CD4-positive, alpha-beta memory T cell (primary cell): ENCODE data around the gene CHRNE. TPM values are rescaled to one million over a fixed set of nuclear protein-coding genes. Genes with fewer than 3 reads are reported as not detected.

Experiments used
- CTCF ChIA-PET: fragments of 350-600 bp; sonication (Branson Sonifier 250); formaldehyde crosslinking; loops from one replicate; lab custom pipeline; 2021; ENCODE audit warnings: inconsistent platforms; ENCODE audit not compliant: partially characterized antibody; lab: Charles Lee
- POLR2A ChIA-PET: fragments of 350-600 bp; sonication (Branson Sonifier 250); formaldehyde crosslinking; loops from one replicate; lab custom pipeline; 2021; ENCODE audit not compliant: partially characterized antibody; lab: Charles Lee
- DNase-seq, 5 donors: peaks; one replicate each; pipeline versions ENCODE4 v3.0.0 to v3.0.0-alpha.2; 2020 to 2022; ENCODE audit warnings: mixed read lengths in 1 of 5
- H3K27ac ChIP-seq: one replicate; pipeline ENCODE4 v1.7.0; 2013; ENCODE audit warnings: low read depth, low read length
- H3K27me3 ChIP-seq: 2 replicates; pipeline ENCODE4 v1.7.0; 2013; ENCODE audit warnings: mild to moderate bottlenecking, low read length, moderate library complexity; ENCODE audit not compliant: insufficient read depth
- H3K36me3 ChIP-seq: 2 replicates; pipeline ENCODE4 v1.7.0; 2013; ENCODE audit warnings: mild to moderate bottlenecking, low read length, moderate library complexity; ENCODE audit not compliant: insufficient read depth
- H3K4me1 ChIP-seq: 2 replicates; pipeline ENCODE4 v1.7.0; 2013; ENCODE audit warnings: mild to moderate bottlenecking, low read length, moderate library complexity; ENCODE audit not compliant: insufficient read depth
- H3K4me3 ChIP-seq, 2 donors: one replicate each; pipeline ENCODE4 v1.7.0; 2013; ENCODE audit warnings: low read length in 2 of 2, mild to moderate bottlenecking in 1 of 2
- H3K9me3 ChIP-seq, 2 donors: one replicate each; pipeline ENCODE4 v1.7.0; 2013; ENCODE audit warnings: low read length in 2 of 2, control low read depth in 1 of 2; ENCODE audit not compliant: control insufficient read depth in 1 of 2
- H3K27ac Mint-ChIP-seq, 7 donors: one replicate each; pipeline ENCODE4 v1.8.0; 2020 to 2021; ENCODE audit warnings: mixed read lengths in 7 of 7, mild to moderate bottlenecking in 6 of 7, inconsistent platforms in 3 of 7, moderate library complexity in 3 of 7
- H3K27me3 Mint-ChIP-seq, 2 donors: one replicate each; pipeline ENCODE4 v1.8.0; 2020 to 2021; ENCODE audit warnings: mixed read lengths in 2 of 2
- H3K36me3 Mint-ChIP-seq, 2 donors: one replicate each; pipeline ENCODE4 v1.8.0; 2020 to 2021; ENCODE audit warnings: mixed read lengths in 2 of 2, inconsistent platforms in 1 of 2, mild to moderate bottlenecking in 1 of 2
- H3K4me1 Mint-ChIP-seq, 4 donors: one replicate each; pipeline ENCODE4 v1.8.0; 2020 to 2021; ENCODE audit warnings: mixed read lengths in 4 of 4, mild to moderate bottlenecking in 1 of 4
- H3K4me3 Mint-ChIP-seq, 8 donors: one replicate each; pipeline ENCODE4 v1.8.0; 2020 to 2021; ENCODE audit warnings: mixed read lengths in 8 of 8, mild to moderate bottlenecking in 7 of 8, moderate library complexity in 6 of 8, inconsistent platforms in 3 of 8
- H3K9me3 Mint-ChIP-seq, 8 donors: one replicate each; pipeline ENCODE4 v1.8.0; 2020 to 2021; ENCODE audit warnings: mixed read lengths in 8 of 8, mild to moderate bottlenecking in 5 of 8, inconsistent platforms in 3 of 8, moderate library complexity in 1 of 8
- intact Hi-C: fragments of 100-400 bp; cut with micrococcal nuclease; formaldehyde crosslinking; loops from one replicate; pipeline ENCODE4 v1.15.1; 2023
- polyA plus RNA-seq, 2 donors: library from polyadenylated mRNA; unstranded; fragments of 300-500 nt; fragmentation: Illumina TruSeq; gene quantifications; one replicate each; pipeline ENCODE4 v1.2.3, GENCODE V29; 2021
- total RNA-seq, 2 experiments: library from RNA; stranded (reverse); gene quantifications; one replicate each; pipeline ENCODE4 v1.2.3, GENCODE V29; 2021

Gene CHRNE
- total and polyA plus RNA-seq, 4 experiments from 2014 or later = 0.08 to 1.3 (median 0.42) TPM

DNA sequence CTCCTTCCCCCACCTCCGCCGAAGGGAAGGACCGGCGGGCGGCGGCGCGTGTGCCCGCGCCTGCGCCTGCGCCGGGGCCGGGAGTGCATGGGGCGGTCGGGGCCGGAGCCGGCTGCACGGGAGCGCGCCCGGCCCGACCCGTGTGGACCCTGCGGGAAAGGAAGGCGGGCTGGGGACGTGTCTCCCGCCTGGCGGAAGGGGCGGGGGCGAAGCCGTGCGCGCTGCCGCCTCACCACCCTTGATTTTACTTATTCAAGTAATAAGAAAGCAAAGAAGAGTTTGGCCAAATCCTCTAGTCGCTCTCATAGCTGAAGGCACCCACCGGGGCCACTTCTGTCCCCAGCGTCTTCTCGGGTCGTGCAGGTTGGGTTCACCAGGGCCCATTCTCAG is 46.0 kb upstream of the CHRNE start:
- Mint-ChIP-seq H3K4me3 (peak overlapping the region; percentile 95 to 100 (median 99)), H3K27ac (peak overlapping the region; percentile 92 to 100 (median 98)), H3K4me1 (peaks cover 24 to 63% (median 39%) of the 10 kb centered on the region in 4 donors), H3K36me3 (peaks cover 31 to 40% of the 10 kb centered on the region in 2 donors), H3K27me3 (no peaks in the 10 kb centered on the region), H3K9me3 (peaks cover 0 to 2% (median 0%) of the 10 kb centered on the region in 8 donors)
- DNase-seq = peak in 4 of 5 donors; percentile 78 to 82 (median 80)
- ChIA-PET CTCF (interaction anchor here (0.8 to 2.9 kb wide), 2 partner anchors 18 to 40 kb away, joined by 3 to 15 read pairs; partner anchors contain the start of gene SPAG7), POLR2A (interaction anchor here (0.7 to 25.3 kb wide), 16 partner anchors 9 to 238 kb away, joined by 3 to 973 read pairs (median 7); partner anchors contain the start of genes ARRB2, C17orf107, CAMTA2 and CHRNE)
- peak overlapping the region; percentile 61 to 94 for H3K4me3 ChIP-seq
- H3K36me3 ChIP-seq = peaks cover 27% of the 10 kb centered on the region
- H3K27me3 ChIP-seq = no peaks in the 10 kb centered on the region
- intact Hi-C loops = loop anchor here (1.0 to 2.0 kb wide), 4 partner anchors 9 to 238 kb away; partner anchors contain the start of genes ARRB2, INCA1, KIF1C and RNF167
- H3K27ac ChIP-seq = peak overlapping the region; percentile 94
- H3K9me3 ChIP-seq = no peaks in the 10 kb centered on the region
- H3K4me1 ChIP-seq = peaks cover 43% of the 10 kb centered on the region

DNA sequence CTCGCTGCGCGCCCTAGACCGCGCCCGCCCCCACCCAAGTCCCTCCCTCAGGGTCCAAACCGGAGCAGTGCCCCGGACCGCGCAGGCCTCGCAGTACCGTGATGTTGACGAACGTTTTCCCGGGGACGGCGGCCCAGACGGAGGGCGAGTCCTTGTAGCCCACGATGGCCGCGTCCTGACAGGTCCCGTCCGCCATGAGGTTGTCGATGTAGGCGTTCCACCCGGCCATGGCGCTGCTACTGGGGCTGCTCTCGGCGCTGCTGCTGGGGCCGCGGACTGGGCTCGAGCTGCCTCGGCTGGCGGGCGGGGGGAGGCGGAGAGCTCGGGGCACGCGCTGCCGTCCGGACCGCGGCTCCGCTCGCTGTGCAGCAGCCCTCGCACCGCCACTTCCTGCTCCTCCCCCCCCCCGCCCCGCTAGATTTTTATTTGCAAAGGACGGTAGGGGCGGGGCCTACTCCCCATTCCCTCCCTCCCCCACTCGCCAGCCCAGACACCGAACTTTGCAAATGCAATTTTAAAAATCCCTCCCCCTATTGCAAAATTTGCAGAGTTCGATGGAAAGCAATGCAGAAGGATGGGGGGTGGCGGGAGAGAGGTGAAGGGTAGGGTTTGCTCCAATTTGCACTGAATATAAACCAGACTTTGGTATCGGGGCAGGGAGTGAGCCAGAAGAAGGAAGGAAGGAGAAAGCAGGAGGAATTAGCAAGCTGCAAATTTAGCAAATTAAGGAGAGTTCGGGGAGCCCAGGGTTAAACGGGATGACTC is 45.5 kb upstream of the CHRNE start, which contains the start of gene PFN1:
PFN1 (minus strand) TSS at position 365 of the 765 bp plus-strand sequence; CDS start at position 229, 136 bp downstream.
- Histone ChIP-seq H3K27ac (peak within 1 kb of the TSS; percentile 94), H3K9me3 (no peaks in the 10 kb centered on the region), H3K36me3 (peaks cover 30% of the 10 kb centered on the region), H3K4me3 (peak within 1 kb of the TSS; percentile 76 to 94), H3K27me3 (no peaks in the 10 kb centered on the region), H3K4me1 (peaks cover 49% of the 10 kb centered on the region)
- POLR2A ChIA-PET = interaction anchor here (0.8 to 25.3 kb wide), 22 partner anchors 9 to 805 kb away, joined by 3 to 973 read pairs (median 6); partner anchors contain the start of genes ARRB2, C17orf107, CAMTA2 and CHRNE
- DNase-seq = peak; percentile 90 to 94 (median 91)
- peak within 1 kb of the TSS; percentile 92 to 100 (median 98) for H3K27ac Mint-ChIP-seq
- H3K4me3 Mint-ChIP-seq = peak within 1 kb of the TSS; percentile 95 to 100 (median 99)
- H3K27me3 Mint-ChIP-seq = no peaks in the 10 kb centered on the region
- peaks cover 0 to 2% (median 0%) of the 10 kb centered on the region in 8 donors for H3K9me3 Mint-ChIP-seq
- CTCF ChIA-PET = interaction anchor here (0.8 to 2.9 kb wide), 2 partner anchors 19 to 39 kb away, joined by 3 to 15 read pairs; partner anchors contain the start of gene SPAG7
- intact Hi-C loops = loop anchor here (1.0 to 2.0 kb wide), 3 partner anchors 8 to 238 kb away; partner anchors contain the start of genes ARRB2, INCA1, KIF1C and RNF167
- peaks cover 31 to 42% of the 10 kb centered on the region in 2 donors for H3K36me3 Mint-ChIP-seq
- peaks cover 25 to 66% (median 43%) of the 10 kb centered on the region in 4 donors for H3K4me1 Mint-ChIP-seq

DNA sequence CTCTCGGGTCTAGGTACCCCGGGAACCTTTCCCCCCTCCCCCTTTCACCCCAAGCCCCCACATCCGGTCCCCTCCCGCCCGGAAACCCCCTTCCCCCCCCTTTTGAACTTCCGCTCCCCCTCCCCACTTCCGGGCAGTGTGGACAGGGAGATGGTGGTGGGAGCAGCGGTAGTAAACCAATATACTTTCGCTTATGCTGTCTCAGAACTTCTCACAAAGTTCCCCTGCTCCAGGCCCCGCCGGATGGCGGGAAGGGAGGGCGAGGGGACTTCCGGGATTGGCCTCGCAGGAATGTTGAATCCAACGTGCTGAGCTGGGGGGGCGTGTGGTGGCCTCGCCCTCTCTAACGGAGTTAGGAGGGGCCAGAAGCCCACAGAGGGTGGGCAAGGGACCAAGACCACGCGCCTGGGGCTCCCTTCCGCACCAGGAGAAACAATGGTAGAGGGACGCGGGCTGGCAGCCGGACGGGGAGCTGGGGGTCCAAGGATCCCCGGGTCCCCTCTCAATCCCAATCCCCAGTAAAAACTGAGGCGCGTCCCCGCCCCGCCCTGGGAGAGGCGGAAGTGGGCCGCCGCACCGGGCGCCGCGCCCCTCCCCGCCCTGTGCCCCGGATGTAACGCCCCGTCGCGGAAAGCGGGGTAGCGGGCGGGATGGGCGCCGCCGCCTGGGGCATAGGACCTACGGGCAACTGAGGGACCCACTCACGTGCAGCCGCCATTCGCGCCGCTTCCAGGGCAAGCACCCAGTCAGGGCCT is 44.7 kb upstream of the CHRNE start:
- Histone ChIP-seq H3K4me1 (peaks cover 56% of the 10 kb centered on the region), H3K36me3 (peaks cover 37% of the 10 kb centered on the region), H3K27ac (peak overlapping the region; percentile 94), H3K27me3 (no peaks in the 10 kb centered on the region), H3K9me3 (no peaks in the 10 kb centered on the region), H3K4me3 (peak overlapping the region; percentile 76 to 94)
- POLR2A ChIA-PET = interaction anchor here (0.7 to 25.3 kb wide), 22 partner anchors 8 to 805 kb away, joined by 3 to 973 read pairs (median 6); partner anchors contain the start of genes ARRB2, C17orf107, CAMTA2 and CHRNE
- H3K9me3 Mint-ChIP-seq = peaks cover 0 to 2% (median 0%) of the 10 kb centered on the region in 8 donors
- peaks cover 37 to 50% of the 10 kb centered on the region in 2 donors for H3K36me3 Mint-ChIP-seq
- peak overlapping the region; percentile 91 to 97 (median 96) for H3K27ac Mint-ChIP-seq
- CTCF ChIA-PET = interaction anchor here (1.9 to 2.9 kb wide), 2 partner anchors 20 to 38 kb away, joined by 7 to 15 read pairs; partner anchors contain the start of gene SPAG7
- H3K27me3 Mint-ChIP-seq = no peaks in the 10 kb centered on the region
- H3K4me1 Mint-ChIP-seq = peaks cover 32 to 73% (median 51%) of the 10 kb centered on the region in 4 donors
- H3K4me3 Mint-ChIP-seq = peak overlapping the region; percentile 95 to 100 (median 99)
- intact Hi-C loops = loop anchor here (1.0 to 2.0 kb wide), 3 partner anchors 7 to 237 kb away; partner anchors contain the start of genes ARRB2, INCA1, KIF1C and RNF167
- DNase-seq = peak; percentile 55 to 76 (median 66)

DNA sequence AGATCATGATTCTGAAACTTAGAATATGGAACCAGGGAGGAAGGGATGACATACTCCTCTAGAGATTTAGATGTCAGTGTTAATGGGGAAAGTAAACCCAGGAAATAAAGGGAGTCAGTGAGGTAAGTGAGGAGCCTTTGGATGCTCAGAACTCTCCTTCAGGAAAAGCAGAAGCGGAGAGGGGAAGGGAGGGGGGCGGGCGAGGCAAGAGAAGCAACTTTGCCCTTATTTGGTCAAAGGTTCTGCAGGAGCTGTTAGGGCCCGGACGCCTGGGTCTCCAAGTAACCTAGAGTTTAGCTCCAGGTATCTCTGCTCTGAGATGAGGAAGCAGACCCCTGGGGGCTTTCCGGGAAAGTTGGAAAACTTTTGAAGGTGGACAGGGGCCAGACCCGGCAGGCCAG is 44.1 kb upstream of the CHRNE start:
- Mint-ChIP-seq H3K4me1 (peaks cover 36 to 79% (median 56%) of the 10 kb centered on the region in 4 donors), H3K27ac (peak overlapping the region; percentile 85 to 96 (median 94)), H3K9me3 (peaks cover 0 to 2% (median 0%) of the 10 kb centered on the region in 8 donors), H3K27me3 (no peaks in the 10 kb centered on the region), H3K36me3 (peaks cover 43 to 52% of the 10 kb centered on the region in 2 donors), H3K4me3 (peak overlapping the region; percentile 95 to 100 (median 99))
- peaks cover 62% of the 10 kb centered on the region for H3K4me1 ChIP-seq
- H3K36me3 ChIP-seq = peaks cover 41% of the 10 kb centered on the region
- DNase-seq = no peak
- ChIA-PET POLR2A (interaction anchor here (0.7 to 25.3 kb wide), 19 partner anchors 8 to 804 kb away, joined by 3 to 973 read pairs (median 7); partner anchors contain the start of genes ARRB2, C17orf107, CAMTA2 and CHRNE), CTCF (interaction anchor here (1.9 to 2.9 kb wide), 2 partner anchors 20 to 38 kb away, joined by 7 to 15 read pairs; partner anchors contain the start of gene SPAG7)
- peak overlapping the region; percentile 94 for H3K27ac ChIP-seq
- intact Hi-C loops = no loop called here
- H3K27me3 ChIP-seq = no peaks in the 10 kb centered on the region
- no peaks in the 10 kb centered on the region for H3K9me3 ChIP-seq
- H3K4me3 ChIP-seq = peak overlapping the region; percentile 63 to 94

DNA sequence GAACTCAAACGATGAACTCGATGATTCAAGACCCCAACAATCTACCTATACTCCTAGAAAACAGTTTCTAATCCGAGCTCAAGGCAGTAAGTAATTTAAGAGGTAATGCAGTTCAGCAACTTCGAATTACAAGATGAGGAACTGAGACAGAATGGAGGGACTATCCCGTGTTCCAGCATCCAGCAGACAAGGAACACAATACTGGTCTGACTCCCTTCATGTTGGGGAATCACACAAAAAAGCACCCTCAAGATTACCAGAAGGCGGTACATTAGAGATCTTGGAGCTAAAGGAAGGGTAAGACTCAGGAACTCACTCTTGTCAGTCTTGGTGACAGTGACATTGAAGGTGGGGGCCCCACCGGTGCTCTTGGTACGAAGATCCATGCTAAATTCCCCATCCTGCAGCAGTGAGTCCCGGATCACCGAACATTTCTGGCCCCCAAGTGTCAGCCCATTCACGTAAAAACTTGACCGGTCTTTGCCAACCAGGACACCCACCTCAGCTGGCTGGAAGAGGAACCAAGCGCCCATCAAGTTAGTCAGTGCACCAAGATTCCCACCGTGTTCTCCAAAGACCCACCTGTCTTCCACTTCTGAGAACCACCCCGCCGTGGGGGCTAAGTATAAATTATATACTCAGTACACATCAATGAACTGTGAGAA is 43.5 kb upstream of the CHRNE start:
- peaks cover 47 to 57% of the 10 kb centered on the region in 2 donors for H3K36me3 Mint-ChIP-seq
- H3K4me1 ChIP-seq = peaks cover 68% of the 10 kb centered on the region
- no peaks in the 10 kb centered on the region for H3K27me3 ChIP-seq
- H3K4me3 ChIP-seq = peak overlapping the region; percentile 63 to 94
- peaks cover 41% of the 10 kb centered on the region for H3K36me3 ChIP-seq
- H3K27me3 Mint-ChIP-seq = no peaks in the 10 kb centered on the region
- DNase-seq = no peak
- H3K4me3 Mint-ChIP-seq = peak overlapping the region; percentile 95 to 100 (median 99)
- H3K9me3 Mint-ChIP-seq = peaks cover 0 to 2% (median 0%) of the 10 kb centered on the region in 8 donors
- ChIA-PET CTCF (interaction anchor here (1.0 to 2.9 kb wide), 4 partner anchors 21 to 41 kb away, joined by 3 to 15 read pairs (median 6); partner anchors contain the start of genes CAMTA2 and SPAG7), POLR2A (interaction anchor here (0.7 to 25.3 kb wide), 14 partner anchors 7 to 803 kb away, joined by 3 to 973 read pairs (median 12); partner anchors contain the start of genes C17orf107, CAMTA2, CHRNE and CYB5D2)
- intact Hi-C loops = no loop called here
- H3K4me1 Mint-ChIP-seq = peaks cover 42 to 85% (median 59%) of the 10 kb centered on the region in 4 donors
- peak overlapping the region; percentile 85 to 96 (median 94) for H3K27ac Mint-ChIP-seq
- H3K9me3 ChIP-seq = no peaks in the 10 kb centered on the region
- H3K27ac ChIP-seq = peak overlapping the region; percentile 94
